Posterior cingulate gyrus (tissue), 11 donors: ENCODE results near the gene AK9.
"Not testable (repeated sequence)": the region's sequence is repeated elsewhere in the genome, so short reads cannot be mapped to it uniquely, and the experiment has no call there.

Experiments
- DNase-seq, 10 donors: peaks; one replicate each; pipeline versions ENCODE4 v3.0.0 to v3.0.0-alpha.2; 2020 to 2021; ENCODE audit warnings: mixed read lengths in 3 of 10
- intact Hi-C: fragments of 100-400 bp; cut with DNase I; formaldehyde crosslinking; loops from one replicate; pipeline ENCODE4 v1.15.1; 2023

AK9 gene

GRCh38 chr6:109690737-109691621 lies at the start of gene AK9, which contains the start of gene FIG4:
TSS of gene AK9 (minus strand) at chr6:109691202. CDS start at chr6:109675745, 15,457 bp downstream.
TSS of gene FIG4 (plus strand) at chr6:109691296. CDS start at chr6:109691436, 140 bp downstream.
- intact Hi-C loops, result loop anchor here (5.0 to 10.0 kb wide), 3 partner anchors 164 to 486 kb away; partner anchors contain the start of genes PPIL6, SMPD2 and WASF1
- peak; percentile 90 to 99 (median 94) for DNase-seq

GRCh38 chr6:109740787-109741186 lies 49.8 kb upstream of the AK9 start:
- no peak for DNase-seq
- intact Hi-C loops, result no loop called here

DNA sequence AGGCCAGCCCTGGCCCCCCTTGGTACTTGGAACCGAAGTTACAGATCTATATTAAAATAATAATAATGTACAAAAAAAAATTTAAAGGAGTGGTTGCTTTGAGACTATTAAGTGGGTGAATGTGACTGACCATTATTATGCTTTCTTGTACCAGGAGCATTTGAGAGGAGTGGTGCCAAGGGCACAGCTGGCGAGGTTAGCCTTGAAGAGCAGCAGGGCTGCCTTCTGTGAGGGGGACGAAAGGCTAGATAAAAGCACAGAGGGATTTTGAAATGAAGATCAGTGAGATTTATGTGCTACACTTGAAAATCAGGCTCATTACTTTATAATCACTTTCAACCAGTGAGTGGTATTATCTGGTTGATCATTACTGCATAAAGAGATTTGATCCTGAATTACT lies 48.7 kb upstream of the AK9 start:
- no peak for DNase-seq
- intact Hi-C loops, result no loop called here

- DNase-seq, result no peak
- intact Hi-C loops, result no loop called here
Observed at GRCh38 chr6:109738667-109739066, 47.7 kb upstream of the AK9 start.

- DNase-seq, result no peak
- intact Hi-C loops, result no loop called here
Observed at GRCh38 chr6:109738255-109738654, 47.3 kb upstream of the AK9 start.

DNA sequence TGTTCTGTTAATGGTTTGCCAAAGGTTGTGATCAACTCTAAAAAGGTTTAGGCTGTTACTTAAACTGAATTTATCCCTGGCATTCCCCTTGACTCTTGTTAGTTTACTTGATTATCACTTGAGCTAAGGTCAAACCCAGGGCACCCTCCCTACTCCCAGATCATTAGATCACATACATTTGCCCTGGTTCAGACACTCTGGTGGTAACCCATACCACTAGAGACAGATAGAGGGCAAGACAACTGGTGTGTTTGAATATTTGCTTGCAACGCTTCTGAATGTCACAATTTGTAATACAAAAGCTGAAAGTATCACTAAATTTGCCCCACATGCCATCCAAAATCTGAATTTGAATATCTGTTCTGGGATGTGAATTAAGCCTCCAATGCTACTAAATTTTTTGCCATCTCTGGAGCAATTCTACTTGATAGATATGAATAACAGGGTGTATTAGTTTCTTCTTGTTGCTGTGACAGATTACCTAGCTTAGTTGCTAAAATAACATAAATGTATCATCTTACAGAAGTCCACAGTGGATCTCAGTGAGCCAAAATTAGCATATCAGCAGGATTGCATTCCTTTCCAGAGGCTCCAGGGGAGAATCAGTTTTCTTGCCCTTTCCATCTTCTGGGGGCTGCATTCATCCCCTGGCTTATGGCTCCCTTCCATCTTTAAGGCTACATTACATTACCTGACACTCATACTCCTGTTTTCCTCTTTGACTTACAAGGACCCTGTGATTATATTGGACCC lies 45.4 kb upstream of the AK9 start:
- no peak for DNase-seq
- intact Hi-C loops, result no loop called here

DNA sequence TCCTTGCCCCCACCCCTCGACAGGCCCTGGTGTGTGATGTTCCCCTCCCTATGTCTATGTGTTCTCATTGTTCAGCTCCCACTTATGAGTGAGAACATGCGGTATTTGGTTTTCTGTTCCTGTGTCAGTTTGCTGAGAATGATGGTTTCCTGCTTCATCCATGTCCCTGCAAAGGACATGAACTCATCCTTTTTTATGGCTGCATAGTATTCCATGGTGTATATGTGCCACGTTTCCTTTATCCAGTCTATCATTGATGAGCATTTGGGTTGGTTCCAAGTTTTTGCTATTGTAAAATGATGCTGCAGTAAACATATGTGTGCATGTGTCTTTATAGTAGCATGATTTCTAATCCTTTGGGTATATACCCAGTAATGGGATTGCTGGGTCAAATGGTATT lies 34.2 kb upstream of the AK9 start:
- intact Hi-C loops, DNase-seq: not testable (repeated sequence)

DNA sequence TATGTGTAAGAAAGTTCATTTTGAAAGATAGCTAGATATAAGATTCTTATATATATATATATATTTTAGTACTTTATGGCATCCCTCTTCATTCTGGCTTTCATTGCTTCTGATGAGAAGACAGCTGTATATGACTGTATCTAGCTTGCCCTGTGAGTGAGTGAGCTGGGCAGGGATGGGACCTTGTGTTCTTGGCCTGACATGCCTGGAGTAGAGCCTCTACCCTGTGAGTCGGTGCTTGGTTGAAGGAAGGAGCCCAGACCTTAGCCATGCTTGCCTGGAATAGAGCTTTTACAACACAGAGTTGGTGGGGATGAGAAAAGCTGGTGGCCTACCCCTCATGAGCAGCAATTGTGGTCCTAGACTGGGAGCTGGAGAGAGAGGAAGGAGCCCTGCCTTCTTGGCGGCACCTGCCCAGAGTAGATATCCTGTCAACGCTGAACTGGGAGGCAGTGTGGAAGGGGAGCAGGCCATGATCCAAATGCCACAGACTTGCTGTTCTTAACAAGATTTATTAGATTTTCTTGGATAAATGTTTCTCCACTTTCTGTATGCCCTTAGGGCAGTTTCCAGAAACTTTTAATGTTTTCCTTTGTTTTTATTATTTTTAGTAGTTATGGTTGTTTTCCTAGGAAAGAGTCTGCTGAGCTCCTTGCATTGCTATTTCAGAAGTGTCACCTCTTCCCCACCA lies 31.7 kb upstream of the AK9 start:
- intact Hi-C loops, result no loop called here
- no peak for DNase-seq

GRCh38 chr6:109722011-109722410 lies 31.0 kb upstream of the AK9 start:
- DNase-seq, result no peak
- intact Hi-C loops, result no loop called here

- no peak for DNase-seq
- intact Hi-C loops, result no loop called here
Observed at GRCh38 chr6:109720311-109720710, 29.3 kb upstream of the AK9 start.

DNA sequence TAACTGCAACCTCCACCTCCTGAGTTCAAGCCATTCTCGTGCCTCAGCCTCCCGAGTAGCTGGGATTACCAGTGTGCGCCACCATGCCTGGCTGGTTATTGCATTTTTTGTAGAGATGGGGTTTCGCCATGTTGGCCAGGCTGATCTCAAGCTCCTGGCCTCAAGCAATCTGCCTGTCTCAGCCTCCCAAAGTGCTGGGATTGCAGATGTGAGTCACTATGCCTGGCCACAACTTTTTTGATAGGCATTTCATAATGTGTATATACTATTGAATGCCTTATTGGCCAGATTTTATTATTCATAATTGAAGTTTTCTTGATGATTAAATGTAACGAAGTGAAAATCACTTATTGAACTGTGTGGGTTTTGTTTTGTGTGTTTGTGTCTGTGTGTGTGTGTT lies 28.0 kb upstream of the AK9 start:
- DNase-seq, result no peak
- intact Hi-C loops, result no loop called here

- DNase-seq, result no peak
- intact Hi-C loops, result no loop called here
Observed at GRCh38 chr6:109717971-109718370, 27.0 kb upstream of the AK9 start.

GRCh38 chr6:109715616-109716015 lies 24.6 kb upstream of the AK9 start:
- DNase-seq, result no peak
- intact Hi-C loops, result no loop called here

- intact Hi-C loops, result no loop called here
- DNase-seq, result no peak
Observed at GRCh38 chr6:109714611-109715010, 23.6 kb upstream of the AK9 start.

DNA sequence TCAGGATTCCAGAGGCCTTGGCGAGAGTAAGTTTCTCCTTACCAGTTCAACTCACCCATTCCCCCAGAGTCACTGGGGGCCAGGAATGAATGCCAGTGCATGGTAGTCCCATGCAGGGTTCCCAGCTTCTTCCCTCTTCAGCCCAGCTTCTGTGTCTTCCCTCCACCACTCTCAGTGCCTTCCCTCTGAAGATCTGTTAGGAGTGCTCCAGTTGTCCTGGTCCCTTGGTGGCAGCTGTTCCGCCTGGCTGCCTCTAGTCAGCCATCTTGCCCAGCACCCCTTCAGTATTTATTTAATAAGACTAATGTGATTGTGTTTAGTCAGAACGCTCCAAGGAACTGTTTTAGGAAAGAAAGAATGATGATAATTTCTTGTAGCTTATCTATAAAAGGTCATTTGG lies 23.2 kb upstream of the AK9 start:
- DNase-seq, result no peak
- intact Hi-C loops, result no loop called here

- DNase-seq, result peak in 3 of 10 donors; percentile 59 to 72 (median 67)
- intact Hi-C loops, result no loop called here
Observed at GRCh38 chr6:109713097-109713496, 22.1 kb upstream of the AK9 start.

DNA sequence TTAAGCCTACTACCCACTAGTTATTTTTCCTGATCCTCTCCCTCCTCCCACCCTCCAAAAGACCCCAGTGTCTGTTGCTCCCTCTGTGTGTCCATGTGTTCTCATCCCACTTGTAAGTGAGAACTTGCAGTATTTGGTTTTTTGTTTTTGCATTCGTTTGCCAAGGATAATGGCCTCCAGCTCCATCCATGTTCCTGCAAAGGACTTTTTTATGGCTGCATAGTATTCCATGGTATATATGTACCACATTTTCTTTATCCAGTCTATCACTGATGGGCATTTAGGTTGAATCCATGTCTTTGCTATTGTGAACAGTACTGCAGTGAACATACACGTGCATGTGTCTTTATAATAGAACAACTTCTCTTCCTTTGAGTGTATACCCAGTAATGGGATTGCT lies 17.1 kb upstream of the AK9 start:
- DNase-seq, intact Hi-C loops: not testable (repeated sequence)

GRCh38 chr6:109706513-109706912 lies 15.5 kb upstream of the AK9 start:
- no peak for DNase-seq
- intact Hi-C loops, result no loop called here

DNA sequence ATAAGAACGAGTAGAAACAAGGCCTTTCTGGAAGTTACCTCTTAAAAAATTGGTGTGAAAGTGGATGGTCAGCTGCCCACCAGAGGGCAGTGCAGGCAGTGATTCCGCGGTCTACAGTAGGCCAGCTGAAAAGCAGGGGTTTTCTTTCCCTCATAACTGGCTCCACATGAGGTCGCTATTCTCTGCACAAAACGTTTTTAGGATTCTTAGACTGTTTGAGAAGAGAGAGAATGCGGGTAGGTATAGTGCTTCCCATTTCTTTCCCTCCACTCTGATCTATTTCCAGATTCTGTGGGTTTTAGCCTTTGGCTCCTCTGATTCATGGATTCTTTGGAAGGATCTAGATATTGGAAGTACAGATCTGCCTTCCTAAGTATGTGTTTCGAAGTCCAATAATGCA lies 14.3 kb upstream of the AK9 start:
- intact Hi-C loops, result loop anchor here (1.0 to 2.0 kb wide), 3 partner anchors 334 to 686 kb away; no protein-coding TSS in a partner anchor
- DNase-seq, result peak; percentile 57 to 96 (median 82)

- no peak for DNase-seq
- intact Hi-C loops, result no loop called here
Observed at GRCh38 chr6:109702791-109703190, 11.8 kb upstream of the AK9 start.

- intact Hi-C loops, result no loop called here
- DNase-seq, result no peak
Observed at GRCh38 chr6:109701774-109702173, 10.8 kb upstream of the AK9 start.
